ENCODE data around the gene ADGRF1.
"Not testable (repeated sequence)": the region's sequence is repeated elsewhere in the genome, so short reads cannot be mapped to it uniquely, and the experiment has no call there.

ADGRF1 gene

DNA sequence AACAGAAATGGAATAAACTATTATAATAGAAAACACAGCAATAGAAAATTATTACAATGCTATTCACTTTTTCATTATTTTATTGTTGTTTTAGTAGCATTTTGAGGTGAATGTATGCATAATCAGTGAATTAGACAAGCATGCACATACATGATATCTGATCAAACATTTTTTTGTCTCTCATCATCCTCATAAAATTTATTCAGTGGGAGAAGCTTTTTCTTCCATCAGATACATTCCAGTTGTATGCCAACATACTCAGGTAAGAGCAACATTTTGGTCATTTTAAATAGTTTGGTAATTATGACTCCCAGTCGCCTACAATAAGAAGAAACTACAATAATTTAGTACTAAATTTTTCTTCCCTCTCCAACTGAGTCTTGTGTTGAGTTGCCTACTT lies 44.5 kb downstream of the ADGRF1 start:
- Histone ChIP-seq H3K4me1 (no peaks in the 10 kb centered on the region), H3K9me3 (no peaks in the 10 kb centered on the region), H3K4me3 (no peak overlapping the region), H3K27me3 (ENCODE audit: low read depth) (no peaks in the 10 kb centered on the region), H3K36me3 (replicated peaks) (no peaks in the 10 kb centered on the region)
- no peak for DNase-seq (ENCODE audit: low spot score in 2 of 2)
- in situ Hi-C loops (cut with MboI; ENCODE audit: low sequenced_read_pairs), result loop anchor here (25.0 kb wide), 1 partner anchor 135 kb away; no protein-coding TSS in a partner anchor

- H3K27me3 ChIP-seq (ENCODE audit: low read depth), result no peaks in the 10 kb centered on the region
- H3K4me3 ChIP-seq, result no peak overlapping the region
- no peak for DNase-seq (ENCODE audit: low spot score in 2 of 2)
- in situ Hi-C loops (cut with MboI; ENCODE audit: low sequenced_read_pairs), result loop anchor here (25.0 kb wide), 1 partner anchor 135 kb away; no protein-coding TSS in a partner anchor
- no peaks in the 10 kb centered on the region for H3K4me1 ChIP-seq
- H3K9me3 ChIP-seq, result no peaks in the 10 kb centered on the region
- no peaks in the 10 kb centered on the region for H3K36me3 ChIP-seq (replicated peaks)
Observed at GRCh38 chr6:46996860-46997641, 45.1 kb downstream of the ADGRF1 start.

- no peaks in the 10 kb centered on the region for H3K9me3 ChIP-seq
- in situ Hi-C loops (cut with MboI; ENCODE audit: low sequenced_read_pairs), result loop anchor here (25.0 kb wide), 1 partner anchor 133 kb away; no protein-coding TSS in a partner anchor
- H3K36me3 ChIP-seq (replicated peaks), result no peaks in the 10 kb centered on the region
- H3K4me3 ChIP-seq, result no peak overlapping the region
- no peaks in the 10 kb centered on the region for H3K4me1 ChIP-seq
- H3K27me3 ChIP-seq (ENCODE audit: low read depth), result peaks cover 3% of the 10 kb centered on the region; the same call in 1 of the 2 replicates
- DNase-seq (ENCODE audit: low spot score in 2 of 2), result no peak
Observed at GRCh38 chr6:46994933-46995332, 47.2 kb downstream of the ADGRF1 start.

DNA sequence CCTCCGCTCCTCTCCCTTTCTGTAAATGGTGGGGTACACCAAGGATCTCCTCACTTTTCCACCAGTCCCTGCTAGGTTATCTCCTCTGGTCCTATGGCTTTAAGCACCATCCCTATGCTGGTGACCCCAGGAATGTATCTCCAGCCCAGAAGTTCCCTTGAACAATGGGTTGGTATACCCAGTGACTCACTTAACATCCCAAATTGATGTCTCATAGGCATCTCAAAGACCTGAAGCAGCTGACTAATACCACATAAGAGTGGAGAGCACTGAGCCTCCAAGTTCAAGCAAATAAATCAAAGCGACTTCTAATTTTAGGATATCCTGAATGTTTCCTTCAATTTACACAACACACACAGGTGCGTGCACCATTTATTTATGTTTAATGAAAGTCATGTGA lies 48.3 kb downstream of the ADGRF1 start:
- no peak for DNase-seq (ENCODE audit: low spot score in 2 of 2)
- Histone ChIP-seq H3K4me3 (no peak overlapping the region), H3K36me3 (replicated peaks) (no peaks in the 10 kb centered on the region), H3K27me3 (ENCODE audit: low read depth) (peaks cover 4% of the 10 kb centered on the region; the same call in 1 of the 2 replicates), H3K4me1 (no peaks in the 10 kb centered on the region), H3K9me3 (no peaks in the 10 kb centered on the region)
- in situ Hi-C loops (cut with MboI; ENCODE audit: low sequenced_read_pairs), result loop anchor here (25.0 kb wide), 1 partner anchor 132 kb away; no protein-coding TSS in a partner anchor

DNA sequence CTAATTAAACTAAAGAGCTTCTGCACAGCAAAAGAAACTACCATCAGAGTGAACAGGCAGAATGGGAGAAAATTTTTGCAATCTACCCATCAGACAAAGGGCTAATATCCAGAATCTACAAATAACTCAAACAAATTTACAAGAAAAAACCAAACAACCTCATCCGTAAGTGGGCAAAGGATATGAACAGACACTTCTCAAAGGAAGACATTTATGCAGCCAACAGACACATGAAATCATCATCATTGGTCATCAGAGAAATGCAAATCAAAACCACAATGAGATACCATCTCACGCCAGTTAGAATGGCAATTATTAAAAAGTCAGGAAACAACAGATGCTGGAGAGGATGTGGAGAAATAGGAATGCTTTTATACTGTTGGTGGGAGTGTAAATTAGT lies 49.7 kb downstream of the ADGRF1 start:
- H3K27me3 ChIP-seq (ENCODE audit: low read depth); H3K4me3 ChIP-seq; H3K9me3 ChIP-seq; H3K36me3 ChIP-seq (replicated peaks); DNase-seq (ENCODE audit: low spot score in 2 of 2); H3K4me1 ChIP-seq: not testable (repeated sequence)
- in situ Hi-C loops (cut with MboI; ENCODE audit: low sequenced_read_pairs), result loop anchor here (25.0 kb wide), 1 partner anchor 130 kb away; no protein-coding TSS in a partner anchor

GRCh38 chr6:46990818-46991510 lies 51.2 kb downstream of the ADGRF1 start:
- peak; percentile 18 to 33 for DNase-seq (ENCODE audit: low spot score in 2 of 2)
- H3K9me3 ChIP-seq; H3K27me3 ChIP-seq (ENCODE audit: low read depth); H3K4me3 ChIP-seq; H3K36me3 ChIP-seq (replicated peaks); H3K4me1 ChIP-seq: not testable (repeated sequence)
- in situ Hi-C loops (cut with MboI; ENCODE audit: low sequenced_read_pairs), result loop anchor here (25.0 kb wide), 1 partner anchor 129 kb away; no protein-coding TSS in a partner anchor

DNA sequence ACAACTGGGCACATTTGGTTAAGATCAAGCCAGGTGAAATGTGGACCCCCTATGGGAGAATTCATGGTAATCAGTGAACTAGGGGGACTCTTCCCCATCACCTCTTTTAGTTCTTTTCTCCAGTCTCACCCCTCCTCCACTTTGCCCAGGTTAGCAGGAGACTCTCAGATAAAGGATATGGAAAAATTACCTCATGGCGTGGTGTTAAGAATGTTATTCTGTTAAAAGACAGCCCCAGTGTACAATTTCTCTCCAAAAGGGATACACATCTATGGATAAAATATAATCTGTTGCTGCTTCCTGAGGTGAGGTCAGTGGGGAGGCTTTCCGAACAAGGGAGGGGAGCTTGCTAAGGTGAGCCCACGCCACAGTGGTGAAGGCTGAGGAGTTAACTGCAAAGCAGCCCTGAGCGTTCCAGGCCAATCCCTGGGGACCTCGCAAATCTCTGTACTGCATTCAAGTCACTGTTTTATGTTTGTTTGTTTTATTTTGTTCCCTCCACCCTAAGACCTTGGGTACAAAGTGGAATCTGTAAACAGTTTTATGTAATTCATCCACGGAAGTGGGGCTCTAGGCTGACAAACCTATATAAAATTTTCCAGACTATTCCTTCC lies 52.0 kb downstream of the ADGRF1 start:
- no peaks in the 10 kb centered on the region for H3K9me3 ChIP-seq
- H3K36me3 ChIP-seq (replicated peaks), result no peaks in the 10 kb centered on the region
- H3K4me3 ChIP-seq, result no peak overlapping the region
- H3K27me3 ChIP-seq (ENCODE audit: low read depth), result peaks cover 4% of the 10 kb centered on the region; the same call in 1 of the 2 replicates
- H3K4me1 ChIP-seq, result no peaks in the 10 kb centered on the region
- in situ Hi-C loops (cut with MboI; ENCODE audit: low sequenced_read_pairs), result loop anchor here (25.0 kb wide), 1 partner anchor 128 kb away; no protein-coding TSS in a partner anchor
- DNase-seq (ENCODE audit: low spot score in 2 of 2), result no peak

- Histone ChIP-seq H3K4me3 (no peak overlapping the region), H3K36me3 (replicated peaks) (no peaks in the 10 kb centered on the region), H3K27me3 (ENCODE audit: low read depth) (peaks cover 4% of the 10 kb centered on the region; the same call in 1 of the 2 replicates), H3K4me1 (no peaks in the 10 kb centered on the region), H3K9me3 (no peaks in the 10 kb centered on the region)
- no peak for DNase-seq (ENCODE audit: low spot score in 2 of 2)
- in situ Hi-C loops (cut with MboI; ENCODE audit: low sequenced_read_pairs), result loop anchor here (25.0 kb wide), 1 partner anchor 127 kb away; no protein-coding TSS in a partner anchor
Observed at GRCh38 chr6:46989398-46989797, 52.7 kb downstream of the ADGRF1 start.

DNA sequence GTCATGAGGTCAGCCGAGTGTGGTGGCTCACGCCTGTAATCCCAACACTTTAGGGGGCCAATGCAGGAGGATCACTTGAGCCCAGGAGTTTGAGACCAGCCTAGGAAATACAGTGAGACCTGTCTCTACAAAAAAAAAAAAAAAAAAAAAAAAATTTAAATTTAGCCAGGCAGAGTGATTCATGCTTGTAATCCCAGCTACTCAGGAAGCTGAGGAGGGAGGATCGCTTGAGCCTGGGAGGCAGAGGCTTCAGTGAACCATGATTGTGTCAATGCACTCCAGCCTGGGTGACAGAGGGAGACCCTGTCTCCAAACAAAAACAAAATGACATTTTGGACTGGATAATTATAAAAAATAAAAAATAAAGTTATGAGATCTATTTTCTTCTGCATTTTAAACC lies 56.2 kb downstream of the ADGRF1 start:
- Histone ChIP-seq H3K36me3 (replicated peaks) (no peaks in the 10 kb centered on the region), H3K4me3 (no peak overlapping the region), H3K9me3 (no peaks in the 10 kb centered on the region), H3K27me3 (ENCODE audit: low read depth) (peaks cover 4% of the 10 kb centered on the region; the same call in 1 of the 2 replicates), H3K4me1 (no peaks in the 10 kb centered on the region)
- no peak for DNase-seq (ENCODE audit: low spot score in 2 of 2)
- in situ Hi-C loops (cut with MboI; ENCODE audit: low sequenced_read_pairs), result loop anchor here (25.0 kb wide), 1 partner anchor 124 kb away; no protein-coding TSS in a partner anchor

DNA sequence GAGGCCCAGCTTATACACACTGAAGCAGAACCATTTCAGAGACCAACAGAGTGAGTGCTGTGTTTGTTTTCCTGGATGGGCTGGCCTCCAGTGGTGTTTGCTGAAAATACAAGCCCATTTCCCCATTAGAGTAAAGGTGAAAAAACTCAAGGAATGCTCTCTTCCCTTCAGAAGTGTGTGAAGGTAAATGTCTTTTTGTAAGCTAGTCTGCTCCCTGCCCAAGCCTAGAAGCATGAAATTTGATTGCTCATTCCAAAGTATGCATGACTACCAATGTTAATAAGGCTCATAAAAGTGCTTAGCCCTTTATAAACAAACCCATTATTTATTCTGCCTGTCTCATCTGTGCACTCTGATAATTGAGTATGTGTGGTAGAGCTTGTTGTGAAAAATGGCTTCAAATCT lies 59.1 kb downstream of the ADGRF1 start:
- no peaks in the 10 kb centered on the region for H3K9me3 ChIP-seq
- H3K36me3 ChIP-seq (replicated peaks), result no peaks in the 10 kb centered on the region
- no peaks in the 10 kb centered on the region for H3K27me3 ChIP-seq (ENCODE audit: low read depth)
- H3K4me1 ChIP-seq, result no peaks in the 10 kb centered on the region
- in situ Hi-C loops (cut with MboI; ENCODE audit: low sequenced_read_pairs), result loop anchor here (25.0 kb wide), 1 partner anchor 121 kb away; no protein-coding TSS in a partner anchor
- no peak for DNase-seq (ENCODE audit: low spot score in 2 of 2)
- no peak overlapping the region for H3K4me3 ChIP-seq

GRCh38 chr6:46979206-46979605 lies 62.9 kb downstream of the ADGRF1 start:
- H3K36me3 ChIP-seq (replicated peaks), result no peaks in the 10 kb centered on the region
- in situ Hi-C loops (cut with MboI; ENCODE audit: low sequenced_read_pairs), result loop anchor here (25.0 kb wide), 1 partner anchor 117 kb away; no protein-coding TSS in a partner anchor
- H3K9me3 ChIP-seq, result no peaks in the 10 kb centered on the region
- H3K4me1 ChIP-seq, result no peaks in the 10 kb centered on the region
- H3K4me3 ChIP-seq, result no peak overlapping the region
- no peaks in the 10 kb centered on the region for H3K27me3 ChIP-seq (ENCODE audit: low read depth)
- DNase-seq (ENCODE audit: low spot score in 2 of 2), result no peak

- in situ Hi-C loops (cut with MboI; ENCODE audit: low sequenced_read_pairs), result loop anchor here (25.0 kb wide), 1 partner anchor 112 kb away; no protein-coding TSS in a partner anchor
- Histone ChIP-seq H3K4me3 (no peak overlapping the region), H3K9me3 (no peaks in the 10 kb centered on the region), H3K27me3 (ENCODE audit: low read depth) (no peaks in the 10 kb centered on the region), H3K36me3 (replicated peaks) (no peaks in the 10 kb centered on the region), H3K4me1 (no peaks in the 10 kb centered on the region)
- no peak for DNase-seq (ENCODE audit: low spot score in 2 of 2)
Observed at GRCh38 chr6:46974786-46975185, 67.3 kb downstream of the ADGRF1 start.

- no peak for DNase-seq (ENCODE audit: low spot score in 2 of 2)
- Histone ChIP-seq H3K4me3 (no peak overlapping the region), H3K36me3 (replicated peaks) (no peaks in the 10 kb centered on the region), H3K27me3 (ENCODE audit: low read depth) (no peaks in the 10 kb centered on the region), H3K9me3 (no peaks in the 10 kb centered on the region), H3K4me1 (no peaks in the 10 kb centered on the region)
- in situ Hi-C loops (cut with MboI; ENCODE audit: low sequenced_read_pairs), result no loop called here
Observed at GRCh38 chr6:46973029-46973428, 69.1 kb downstream of the ADGRF1 start.

Data from HAP-1 (cell line).